Jurkat, Clone E6-1 (cell line): ENCODE measurements around the gene OPN4.

Experiments used
- DNase-seq: peaks from one replicate; pipeline ENCODE4 v3.0.0-alpha.2; 2011; ENCODE audit warnings: low read depth, low spot score
- H3K4me3 ChIP-seq: 2 replicates; pipeline ENCODE4 v1.5.1; 2011; ENCODE audit warnings: mild to moderate bottlenecking, low read length, control low read depth, moderate library complexity

Gene OPN4

GRCh38 chr10:86646532-86646931 lies 7.8 kb upstream of the OPN4 start:
- no peak for DNase-seq
- H3K4me3 ChIP-seq, result no peak overlapping the region

- H3K4me3 ChIP-seq, result no peak overlapping the region
- no peak for DNase-seq
These were observed 7.4 kb upstream of the OPN4 start for GRCh38 chr10:86646933-86647332.

GRCh38 chr10:86647773-86648703 lies 6.3 kb upstream of the OPN4 start:
- no peak for DNase-seq
- H3K4me3 ChIP-seq, result no peak overlapping the region

- no peak for DNase-seq
- no peak overlapping the region for H3K4me3 ChIP-seq
These were observed 5.5 kb upstream of the OPN4 start for GRCh38 chr10:86648704-86649427.

DNA sequence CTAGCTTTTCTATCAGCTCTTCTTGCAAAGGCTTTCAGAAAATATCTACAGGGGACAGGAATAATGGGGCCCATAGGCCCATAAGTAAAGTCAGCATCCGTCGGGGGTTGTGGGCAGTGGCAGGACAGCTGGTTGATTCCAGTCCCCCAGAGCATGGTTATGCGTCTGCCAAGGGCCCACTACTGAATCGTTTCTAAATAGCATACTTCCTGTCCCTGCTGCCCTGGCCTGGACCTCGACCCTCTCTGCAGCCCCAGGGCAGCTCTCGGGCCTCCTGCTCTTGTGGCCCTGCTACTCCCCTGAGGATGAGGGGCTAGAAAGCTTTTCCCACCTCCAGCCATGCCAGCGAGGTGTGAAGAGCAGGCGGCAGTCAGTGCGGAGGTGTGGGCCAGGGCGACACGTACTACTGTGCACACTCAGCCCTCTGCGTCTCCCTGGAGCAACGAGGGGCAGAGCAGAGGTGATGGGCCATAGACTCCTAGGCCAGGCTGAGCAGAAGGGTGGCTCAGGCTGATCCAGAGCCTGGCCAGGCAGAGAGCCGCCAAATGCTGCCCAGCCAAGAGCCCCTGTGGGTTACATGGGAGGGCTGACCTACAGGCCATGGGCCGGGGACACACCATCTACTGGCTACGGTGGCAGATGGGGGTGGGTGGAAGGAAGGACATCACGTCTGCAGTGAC lies 4.7 kb upstream of the OPN4 start:
- H3K4me3 ChIP-seq, result no peak overlapping the region
- DNase-seq, result no peak

DNA sequence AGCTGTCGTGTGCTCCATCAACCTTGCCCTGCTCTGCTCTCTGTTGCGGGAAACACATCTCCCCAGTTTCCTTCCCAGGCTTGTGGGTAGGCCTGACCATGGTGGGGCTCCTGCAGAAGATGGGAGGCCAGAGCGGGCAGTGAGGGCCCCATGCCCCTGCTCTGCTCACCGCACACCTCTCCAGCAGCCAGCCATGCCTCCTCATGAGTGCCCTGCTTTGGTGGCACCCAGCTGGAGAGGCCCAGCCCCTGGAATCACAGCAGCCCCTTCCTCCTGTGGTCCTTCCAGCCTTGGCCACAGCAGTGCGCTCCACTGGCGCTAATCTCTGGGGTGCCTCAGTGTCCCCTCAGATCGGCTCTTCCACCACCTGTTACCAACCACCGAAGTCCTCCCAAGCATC lies 4.2 kb upstream of the OPN4 start:
- no peak for DNase-seq
- no peak overlapping the region for H3K4me3 ChIP-seq

DNA sequence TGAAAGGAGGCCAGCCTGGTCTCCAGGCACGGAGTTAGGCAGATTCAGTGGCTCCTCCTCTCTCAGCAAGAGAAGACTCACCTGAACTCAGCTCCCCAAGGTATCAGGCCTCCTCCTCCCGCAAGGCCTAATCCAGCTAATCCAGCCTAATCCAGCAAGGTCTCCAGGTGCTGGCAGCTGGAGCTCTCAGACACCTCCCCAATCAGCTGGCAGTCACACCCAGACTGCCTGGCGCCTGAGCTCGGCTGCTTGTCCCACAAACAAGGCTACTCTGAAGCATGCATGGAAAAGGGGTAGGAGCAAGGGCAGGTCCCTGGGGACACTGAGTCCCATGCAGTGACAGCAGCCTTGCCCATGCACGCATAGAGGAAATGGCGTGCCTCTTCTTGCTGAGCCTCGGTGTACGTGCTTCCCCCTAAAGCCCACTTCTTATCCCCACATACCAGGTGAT lies 3.3 kb upstream of the OPN4 start:
- H3K4me3 ChIP-seq, result no peak overlapping the region
- no peak for DNase-seq

GRCh38 chr10:86651631-86652331 lies 2.6 kb upstream of the OPN4 start:
- H3K4me3 ChIP-seq, result no peak overlapping the region
- no peak for DNase-seq

- no peak overlapping the region for H3K4me3 ChIP-seq
- no peak for DNase-seq
These were observed 1.8 kb upstream of the OPN4 start for GRCh38 chr10:86652361-86653202.

DNA sequence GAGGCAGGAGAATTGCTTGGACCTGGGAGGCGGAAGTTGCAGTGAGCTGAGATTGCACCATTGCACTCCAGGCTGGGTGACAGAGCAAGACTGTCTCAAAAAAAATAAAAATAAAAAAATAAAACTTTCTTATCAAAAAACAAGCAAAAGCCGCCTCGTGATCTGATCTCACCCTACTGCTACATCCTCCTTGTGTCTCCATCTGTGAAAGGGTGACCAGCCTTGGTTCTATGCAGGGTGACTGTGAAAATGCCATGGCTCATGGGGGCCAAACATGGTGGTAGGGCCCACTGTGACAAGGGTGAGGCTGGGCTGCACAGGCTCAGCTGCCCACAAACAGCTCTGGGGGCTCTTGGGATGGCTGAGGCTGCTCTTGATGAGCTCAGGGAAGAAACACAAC lies 968 bp upstream of the OPN4 start:
- H3K4me3 ChIP-seq, result no peak overlapping the region
- DNase-seq, result no peak

DNA sequence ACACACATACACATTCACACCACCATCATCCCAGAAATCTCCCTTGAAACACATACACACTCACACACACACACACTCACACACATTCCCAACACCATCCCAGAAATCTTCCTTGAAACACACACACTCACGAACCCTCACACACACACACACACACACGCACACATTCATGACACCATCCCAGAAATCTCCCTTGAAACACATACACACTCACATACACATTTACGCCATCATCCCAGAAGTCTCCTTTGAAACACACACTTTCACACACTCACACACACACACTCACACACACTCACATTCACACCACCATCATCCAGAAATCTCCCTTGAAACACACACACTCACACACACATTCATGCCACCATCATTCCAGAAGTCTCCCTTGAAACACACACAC lies 360 bp upstream of the OPN4 start:
- H3K4me3 ChIP-seq, result no peak overlapping the region
- DNase-seq, result no peak

GRCh38 chr10:86655173-86655540 lies 810 bp downstream of the OPN4 start:
- no peak for DNase-seq
- no peak overlapping the region for H3K4me3 ChIP-seq

DNA sequence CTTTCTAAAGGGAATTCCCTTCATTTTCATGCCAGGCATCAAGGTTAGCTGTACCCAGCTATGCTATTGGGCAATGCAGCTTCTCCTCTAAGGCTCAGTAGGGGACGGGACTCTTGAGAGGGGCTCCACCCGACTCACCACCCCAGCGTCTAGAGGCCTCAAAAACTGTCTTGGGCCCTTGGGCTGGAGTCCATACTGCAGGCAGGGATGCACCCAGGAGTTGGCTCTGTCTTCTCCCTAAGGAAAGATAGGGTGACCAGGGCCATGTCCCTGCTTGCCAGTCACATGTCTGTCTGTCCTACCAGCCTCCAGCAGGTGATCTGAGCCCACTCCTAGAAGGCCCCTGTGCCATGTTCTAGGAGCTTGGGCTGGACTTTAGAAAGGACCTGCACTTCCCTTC lies 1.2 kb downstream of the OPN4 start:
- H3K4me3 ChIP-seq, result no peak overlapping the region
- DNase-seq, result no peak

DNA sequence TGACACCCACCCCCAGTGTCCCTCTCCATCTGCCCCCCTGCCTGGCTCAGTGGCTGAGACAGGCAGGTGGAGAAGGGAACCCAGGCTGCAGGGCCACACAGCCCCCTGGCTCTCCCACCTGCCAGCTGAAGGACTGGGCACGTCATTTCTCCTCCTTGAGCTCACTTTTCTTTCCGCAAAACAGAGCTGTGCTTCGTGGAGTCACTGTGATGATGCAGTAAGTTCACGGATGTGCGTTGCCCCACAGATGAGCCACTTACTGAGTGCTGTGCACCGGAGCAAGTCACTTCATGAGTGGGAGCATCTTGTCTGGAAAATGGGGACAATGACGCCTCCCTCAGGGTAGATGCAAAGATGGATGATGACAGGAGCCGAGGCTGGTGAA lies 2.7 kb downstream of the OPN4 start:
- DNase-seq, result no peak
- H3K4me3 ChIP-seq, result no peak overlapping the region

DNA sequence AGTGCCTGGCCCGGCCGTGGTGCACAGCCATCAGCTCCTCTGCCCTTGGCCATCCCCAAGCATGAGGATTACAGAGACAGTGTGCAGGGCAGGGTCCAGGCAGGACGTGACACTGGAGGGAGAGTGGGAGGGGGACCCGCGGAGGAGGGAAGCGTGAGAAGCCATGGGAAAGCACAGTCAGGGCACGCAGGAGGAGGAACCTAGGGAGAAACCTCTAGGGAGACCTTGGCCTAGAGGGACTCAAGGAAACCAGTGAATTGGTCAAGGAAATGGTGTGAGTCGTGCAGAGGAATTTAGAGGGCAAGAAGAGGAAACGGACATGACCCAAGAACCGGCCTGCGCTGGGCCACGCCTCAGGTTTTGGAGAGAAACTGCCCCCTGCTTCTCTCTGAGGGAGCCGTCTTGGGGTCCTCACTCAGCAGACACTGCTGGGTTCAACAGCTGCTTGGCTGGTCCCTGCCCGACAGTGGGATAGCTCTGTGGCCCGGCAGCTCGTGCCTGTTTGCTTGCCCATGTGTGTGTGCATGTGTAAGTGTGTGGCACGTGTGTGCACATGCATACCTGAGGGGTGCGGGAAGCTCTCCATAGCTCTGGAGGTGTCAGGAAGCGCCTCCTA lies 3.2 kb downstream of the OPN4 start:
- no peak overlapping the region for H3K4me3 ChIP-seq
- DNase-seq, result no peak

DNA sequence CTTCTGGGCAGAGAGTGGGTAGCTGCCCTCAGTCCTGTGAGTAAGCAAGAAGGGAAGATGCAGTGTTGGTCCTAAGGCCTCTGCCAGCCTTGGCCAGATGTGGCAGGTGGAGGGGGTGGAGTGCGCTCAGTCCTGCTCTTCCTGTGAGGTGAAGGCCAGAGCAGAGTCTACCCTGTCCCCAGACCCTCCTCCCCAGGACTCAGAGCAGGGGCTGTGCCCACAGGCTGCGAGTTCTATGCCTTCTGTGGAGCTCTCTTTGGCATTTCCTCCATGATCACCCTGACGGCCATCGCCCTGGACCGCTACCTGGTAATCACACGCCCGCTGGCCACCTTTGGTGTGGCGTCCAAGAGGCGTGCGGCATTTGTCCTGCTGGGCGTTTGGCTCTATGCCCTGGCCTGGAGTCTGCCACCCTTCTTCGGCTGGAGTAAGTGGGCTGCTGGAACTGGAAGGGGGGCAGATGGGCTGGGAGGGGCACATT lies 4.0 kb downstream of the OPN4 start:
- no peak overlapping the region for H3K4me3 ChIP-seq
- no peak for DNase-seq

DNA sequence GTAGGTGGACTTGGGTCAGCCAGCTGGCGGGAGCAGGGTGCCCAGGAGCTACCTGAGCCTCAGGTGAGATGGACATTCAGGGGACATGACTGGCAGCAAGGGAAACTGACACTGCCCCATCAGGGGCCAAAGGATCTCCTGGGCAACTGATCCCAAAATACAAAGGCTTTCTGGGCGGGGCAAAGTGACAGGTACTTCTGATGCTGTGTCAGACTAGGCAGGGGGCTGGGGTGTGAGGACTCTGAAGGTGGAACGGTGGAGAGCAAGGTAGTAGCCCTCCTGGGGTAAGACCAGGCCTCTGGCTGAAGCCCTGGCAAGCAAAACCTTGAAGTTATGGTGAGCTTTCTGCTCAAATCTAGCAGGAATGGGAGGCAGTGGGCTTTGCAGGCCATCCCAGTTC lies 4.4 kb downstream of the OPN4 start:
- no peak for DNase-seq
- no peak overlapping the region for H3K4me3 ChIP-seq

GRCh38 chr10:86659161-86659691 lies 4.9 kb downstream of the OPN4 start:
- DNase-seq, result no peak
- H3K4me3 ChIP-seq, result no peak overlapping the region
